HEK293 (cell line): Measurements from ENCODE around the gene PRKAG2.

ENCODE experiments used
- CTCF ChIA-PET: fragments of 350-600 bp; formaldehyde crosslinking; extraction: SDS; loops from one replicate; lab custom pipeline; 2021; ENCODE audit warnings: antibody characterized with exemption; lab: Yijun Ruan, JAX
- POLR2A ChIA-PET: fragments of 300-600 bp; formaldehyde crosslinking; extraction: SDS; loops from one replicate; lab custom pipeline; 2020; ENCODE audit warnings: antibody characterized with exemption, inconsistent platforms; lab: Yijun Ruan, JAX
- H3K27ac ChIP-seq: fragments of 200-500 bp; sonication (Bioruptor generic); 2 replicates; pipeline ENCODE4 v1.5.1; 2014; ENCODE audit warnings: low read depth, low read length, control low read depth, inconsistent platforms; ENCODE audit errors: extremely low read depth
- H3K36me3 ChIP-seq, 2 experiments: fragments of 200-500 bp in 1 of 2; sonication (Bioruptor generic) in 1 of 2; 1 replicate in 1 of 2; 2 replicates in 1 of 2; pipeline ENCODE4 v1.5.1; 2014 to 2017; ENCODE audit warnings: inconsistent platforms in 2 of 2, low read length in 2 of 2; ENCODE audit not compliant: control insufficient read depth in 2 of 2, insufficient read depth in 1 of 2
- H3K4me1 ChIP-seq: fragments of 200-500 bp; sonication (Bioruptor generic); 2 replicates; pipeline ENCODE4 v1.5.1; 2014; ENCODE audit warnings: mild to moderate bottlenecking, low read length, inconsistent platforms; ENCODE audit not compliant: control insufficient read depth, insufficient read depth
- H3K4me3 ChIP-seq: 2 replicates; pipeline ENCODE4 v1.5.1; 2011; ENCODE audit warnings: low read depth, mild to moderate bottlenecking, control low read depth, low read length, moderate library complexity
- H3K9me3 ChIP-seq: fragments of 200-500 bp; sonication (Bioruptor generic); 2 replicates; pipeline ENCODE4 v1.5.1; 2014; ENCODE audit warnings: low read depth, low read length, inconsistent platforms; ENCODE audit not compliant: control insufficient read depth, insufficient read depth
- ATF2 ChIP-seq: fragments of 450-650 bp; formaldehyde crosslinking; IDR thresholded peaks from 2 replicates; pipeline ENCODE4 v1.5.1; 2016; ENCODE audit warnings: missing biosample characterization, missing genetic modification characterization, low read depth
- GLIS1 ChIP-seq: fragments of 450-650 bp; formaldehyde crosslinking; IDR thresholded peaks from 2 replicates; pipeline ENCODE4 v1.5.1; 2016; ENCODE audit warnings: missing biosample characterization, missing genetic modification characterization
- HOXC10 ChIP-seq: sonication (generic); formaldehyde crosslinking; IDR thresholded peaks from 2 replicates; pipeline ENCODE4 v1.8.1; 2023; ENCODE audit warnings: mild to moderate bottlenecking, missing genetic modification reagents
- KLF17 ChIP-seq: fragments of 450-650 bp; formaldehyde crosslinking; IDR thresholded peaks from 2 replicates; pipeline ENCODE4 v1.5.1; 2016; ENCODE audit warnings: missing biosample characterization, missing genetic modification characterization
- SP3 ChIP-seq: fragments of 450-650 bp; formaldehyde crosslinking; IDR thresholded peaks from 2 replicates; pipeline ENCODE4 v1.5.1; 2016; ENCODE audit warnings: missing biosample characterization, missing genetic modification characterization
- TRIM28 ChIP-seq: IDR thresholded peaks from 2 replicates; pipeline ENCODE4 v1.6.1; 2011; ENCODE audit warnings: low read length, control low read depth, borderline replicate concordance
- WT1 ChIP-seq: fragments of 450-650 bp; formaldehyde crosslinking; IDR thresholded peaks from 2 replicates; pipeline ENCODE4 v1.5.1; 2016; ENCODE audit warnings: missing biosample characterization, missing genetic modification characterization
- YY1 ChIP-seq: fragments of 450-650 bp; formaldehyde crosslinking; IDR thresholded peaks from 2 replicates; pipeline ENCODE4 v1.5.1; 2018; ENCODE audit warnings: missing biosample characterization, missing genetic modification characterization
- ZBTB49 ChIP-seq: fragments of 450-650 bp; formaldehyde crosslinking; IDR thresholded peaks from 2 replicates; pipeline ENCODE4 v1.5.1; 2016; ENCODE audit warnings: missing biosample characterization, missing genetic modification characterization, low read depth
- ZEB2 ChIP-seq: fragments of 450-650 bp; formaldehyde crosslinking; IDR thresholded peaks from 2 replicates; pipeline ENCODE4 v1.5.1; 2016; ENCODE audit warnings: missing biosample characterization, missing genetic modification characterization
- ZIC2 ChIP-seq: fragments of 450-650 bp; formaldehyde crosslinking; IDR thresholded peaks from 2 replicates; pipeline ENCODE4 v1.5.1; 2016; ENCODE audit warnings: missing biosample characterization, missing genetic modification characterization
- ZNF140 ChIP-seq: fragments of 450-650 bp; formaldehyde crosslinking; IDR thresholded peaks from 2 replicates; pipeline ENCODE4 v1.5.1; 2016; ENCODE audit warnings: missing biosample characterization, missing genetic modification characterization
- ZNF157 ChIP-seq: fragments of 450-650 bp; formaldehyde crosslinking; IDR thresholded peaks from 2 replicates; pipeline ENCODE4 v1.5.1; 2016; ENCODE audit warnings: missing biosample characterization, missing genetic modification characterization
- ZNF174 ChIP-seq: fragments of 450-650 bp; formaldehyde crosslinking; IDR thresholded peaks from 2 replicates; pipeline ENCODE4 v1.5.0; 2017; ENCODE audit warnings: missing biosample characterization, mild to moderate bottlenecking, missing genetic modification characterization
- ZNF214 ChIP-seq: fragments of 450-650 bp; formaldehyde crosslinking; IDR thresholded peaks from 2 replicates; pipeline ENCODE4 v1.5.1; 2017; ENCODE audit warnings: missing biosample characterization, mild to moderate bottlenecking, missing genetic modification characterization, borderline replicate concordance
- ZNF23 ChIP-seq: fragments of 450-650 bp; formaldehyde crosslinking; IDR thresholded peaks from 2 replicates; pipeline ENCODE4 v1.5.1; 2016; ENCODE audit warnings: missing biosample characterization, missing genetic modification characterization, borderline replicate concordance
- ZNF341 ChIP-seq: fragments of 450-650 bp; formaldehyde crosslinking; IDR thresholded peaks from 2 replicates; pipeline ENCODE4; 2016; ENCODE audit warnings: low read depth, missing biosample characterization, missing genetic modification characterization
- ZNF398 ChIP-seq: fragments of 450-650 bp; formaldehyde crosslinking; IDR thresholded peaks from 2 replicates; pipeline ENCODE4 v1.5.1; 2017; ENCODE audit warnings: missing biosample characterization, missing genetic modification characterization
- ZNF426 ChIP-seq: fragments of 450-650 bp; formaldehyde crosslinking; IDR thresholded peaks from 2 replicates; pipeline ENCODE4 v1.5.1; 2017; ENCODE audit warnings: missing biosample characterization, missing genetic modification characterization, mild to moderate bottlenecking, inconsistent platforms, moderate library complexity
- ZNF433 ChIP-seq: fragments of 450-650 bp; formaldehyde crosslinking; IDR thresholded peaks from 2 replicates; pipeline ENCODE4 v1.5.1; 2016; ENCODE audit warnings: missing biosample characterization, missing genetic modification characterization, low read depth
- ZNF529 ChIP-seq: fragments of 450-650 bp; formaldehyde crosslinking; IDR thresholded peaks from 2 replicates; pipeline ENCODE4 v1.5.1; 2017; ENCODE audit warnings: missing genetic modification characterization, missing biosample characterization; ENCODE audit not compliant: insufficient replicate concordance
- ZNF548 ChIP-seq: fragments of 450-650 bp; formaldehyde crosslinking; IDR thresholded peaks from 2 replicates; pipeline ENCODE4 v1.5.1; 2016; ENCODE audit warnings: missing biosample characterization, missing genetic modification characterization
- ZNF585B ChIP-seq: fragments of 450-650 bp; formaldehyde crosslinking; IDR thresholded peaks from 2 replicates; pipeline ENCODE4 v1.5.1; 2016; ENCODE audit warnings: missing biosample characterization, missing genetic modification characterization
- ZNF768 ChIP-seq: fragments of 450-650 bp; formaldehyde crosslinking; IDR thresholded peaks from 2 replicates; pipeline ENCODE4 v1.5.1; 2018; ENCODE audit warnings: missing biosample characterization, mild to moderate bottlenecking, missing genetic modification characterization
- ZSCAN23 ChIP-seq: fragments of 450-650 bp; formaldehyde crosslinking; IDR thresholded peaks from 2 replicates; pipeline ENCODE4 v1.5.1; 2016; ENCODE audit warnings: missing biosample characterization, missing genetic modification characterization

PRKAG2 gene

GRCh38 chr7:151768805-151769187 lies 108.1 kb downstream of the PRKAG2 start:
- Histone ChIP-seq H3K9me3 (no peaks in the 10 kb centered on the region), H3K27ac (no peak overlapping the region), H3K4me3 (no peak overlapping the region), H3K4me1 (no peaks in the 10 kb centered on the region), H3K36me3 (no peaks in the 10 kb centered on the region)
- POLR2A ChIA-PET: no interaction called here
- CTCF ChIA-PET: interaction anchor here (1.9 kb wide), 2 partner anchors 9 to 14 kb away, joined by 17 to 18 read pairs; no protein-coding TSS in a partner anchor
- TF ChIP-seq ZNF23 (tag by site-specific recombination): no peak
- no peak for TF ChIP-seq ZNF398 (tag by site-specific recombination)
- TF ChIP-seq ZNF140: no peak
- TF ChIP-seq ZNF585B (tag by site-specific recombination): no peak
- no peak for TF ChIP-seq YY1 (tag by site-specific recombination)
- TF ChIP-seq ZIC2: no peak
- TF ChIP-seq TRIM28: no peak
- no peak for TF ChIP-seq ZNF341 (tag by site-specific recombination)
- TF ChIP-seq ZNF768: no peak
- no peak for TF ChIP-seq WT1 (tag by site-specific recombination)
- no peak for TF ChIP-seq ZNF433 (tag by site-specific recombination)
- TF ChIP-seq ZNF426 (tag by site-specific recombination): no peak
- TF ChIP-seq KLF17 (tag by site-specific recombination): no peak

- POLR2A ChIA-PET: interaction anchor here (1.1 kb wide), 1 partner anchor 9 kb away, joined by 3 read pairs; no protein-coding TSS in a partner anchor
- H3K9me3 ChIP-seq: no peaks in the 10 kb centered on the region
- H3K4me1 ChIP-seq: no peaks in the 10 kb centered on the region
- H3K27ac ChIP-seq: no peak overlapping the region
- H3K36me3 ChIP-seq: no peaks in the 10 kb centered on the region
- H3K4me3 ChIP-seq: no peak overlapping the region
- TF ChIP-seq ZNF214 (tag by site-specific recombination) (no peak), SP3 (tag by site-specific recombination) (no peak), ZNF529 (tag by site-specific recombination) (no peak), ATF2 (tag by site-specific recombination) (no peak), ZBTB49 (tag by site-specific recombination) (no peak), GLIS1 (no peak), ZNF548 (tag by site-specific recombination) (no peak), ZEB2 (tag by site-specific recombination) (no peak), ZNF174 (tag by site-specific recombination) (no peak), HOXC10 (no peak), ZNF157 (tag by site-specific recombination) (no peak), ZSCAN23 (tag by site-specific recombination) (no peak)
- CTCF ChIA-PET: interaction anchor here (1.2 to 1.9 kb wide), 3 partner anchors 8 to 31 kb away, joined by 3 to 18 read pairs (median 17); no protein-coding TSS in a partner anchor
These were observed 109.4 kb downstream of the PRKAG2 start for GRCh38 chr7:151767557-151767956.
